ENCODE data around the gene NDUFA5. TPM values are rescaled to one million over a fixed set of nuclear protein-coding genes. Genes with fewer than 3 reads are reported as not detected.

Gene NDUFA5
- total RNA-seq, 2 donors from 2014 or later, result 35.9 to 52.3 TPM

DNA sequence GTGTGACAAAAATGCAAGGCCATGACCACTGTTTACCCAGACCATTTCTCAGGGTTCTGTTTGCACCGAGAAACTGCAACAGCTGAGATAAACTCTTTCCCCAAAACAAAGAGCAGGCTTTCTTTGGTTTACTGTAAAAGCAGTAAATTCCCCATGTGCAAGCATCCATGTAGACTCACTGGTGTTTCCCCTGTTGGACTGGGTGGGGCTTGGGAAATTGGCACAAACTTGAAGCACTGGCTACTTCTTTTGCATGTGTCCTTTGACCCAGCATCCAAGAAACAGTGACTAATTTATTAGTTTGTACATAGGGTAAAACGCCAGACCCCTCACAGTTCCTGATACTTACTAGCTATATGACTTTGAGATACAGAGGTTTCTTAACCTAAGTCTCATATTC is 35.6 kb downstream of the NDUFA5 start:
- Mint-ChIP-seq H3K27ac (no peak overlapping the region), H3K4me1 (ENCODE audit: low read depth in 2 of 2) (no peaks in the 10 kb centered on the region), H3K9me3 (no peaks in the 10 kb centered on the region), H3K27me3 (peaks cover 20 to 33% of the 10 kb centered on the region in 2 donors), H3K36me3 (no peaks in the 10 kb centered on the region), H3K4me3 (no peak overlapping the region)
- ATAC-seq, result no peak
- no peak for DNase-seq (ENCODE audit: low spot score)

DNA sequence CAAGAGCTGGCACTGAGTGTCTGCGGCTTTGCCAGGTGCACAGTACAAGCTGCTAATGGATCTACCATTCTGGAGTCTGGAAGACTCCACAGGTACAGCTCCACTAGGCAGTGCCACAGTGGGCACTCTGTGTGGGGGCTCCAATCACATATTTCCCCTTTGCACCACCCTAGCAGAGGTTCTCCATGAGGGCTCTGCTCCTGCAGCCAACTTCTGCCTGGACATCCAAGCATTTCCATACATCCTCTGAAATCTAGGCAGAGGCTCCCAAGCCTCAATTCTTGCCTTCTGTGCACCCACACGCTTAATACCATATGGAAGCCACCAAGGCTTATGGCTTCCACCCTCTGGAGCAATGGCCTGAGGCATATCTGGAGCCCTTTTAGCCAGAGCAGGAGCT is 52.4 kb downstream of the NDUFA5 start:
- no peak for ATAC-seq

DNA sequence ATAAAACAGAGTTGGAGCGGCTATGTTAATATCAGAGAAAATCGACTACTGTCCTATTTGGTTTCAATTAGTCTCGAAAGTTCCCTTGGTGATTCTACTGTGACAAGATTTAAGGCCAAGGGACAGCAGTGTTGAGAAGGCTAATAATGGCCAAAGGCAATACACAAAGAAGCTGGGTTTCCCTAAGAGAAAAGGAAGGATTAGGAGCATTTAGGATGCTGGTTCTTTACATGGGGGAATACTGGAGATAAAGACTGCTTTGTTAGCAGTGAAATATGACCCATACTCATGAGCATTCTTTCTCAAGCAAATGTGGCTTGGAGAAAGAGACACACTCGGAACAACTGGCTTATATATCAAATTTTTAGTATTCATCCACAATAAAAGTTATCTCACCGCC is 55.4 kb downstream of the NDUFA5 start:
- H3K27me3 Mint-ChIP-seq, result peaks cover 25 to 42% of the 10 kb centered on the region in 2 donors
- H3K9me3 Mint-ChIP-seq, result no peaks in the 10 kb centered on the region
- H3K27ac Mint-ChIP-seq, result no peak overlapping the region
- ATAC-seq (no peak), DNase-seq (ENCODE audit: low spot score) (no peak)
- H3K4me1 Mint-ChIP-seq (ENCODE audit: low read depth in 2 of 2), result no peaks in the 10 kb centered on the region
- H3K4me3 Mint-ChIP-seq, result no peak overlapping the region
- no peaks in the 10 kb centered on the region for H3K36me3 Mint-ChIP-seq

More for the DNA sequence above, 52.4 kb downstream of the NDUFA5 start:
- no peaks in the 10 kb centered on the region for H3K9me3 Mint-ChIP-seq
- peaks cover 22 to 32% of the 10 kb centered on the region in 2 donors for H3K27me3 Mint-ChIP-seq
- no peaks in the 10 kb centered on the region for H3K4me1 Mint-ChIP-seq (ENCODE audit: low read depth in 2 of 2)
- H3K27ac Mint-ChIP-seq, result no peak overlapping the region
- H3K36me3 Mint-ChIP-seq, result no peaks in the 10 kb centered on the region
- DNase-seq (ENCODE audit: low spot score), result no peak
- H3K4me3 Mint-ChIP-seq, result no peak overlapping the region

DNA sequence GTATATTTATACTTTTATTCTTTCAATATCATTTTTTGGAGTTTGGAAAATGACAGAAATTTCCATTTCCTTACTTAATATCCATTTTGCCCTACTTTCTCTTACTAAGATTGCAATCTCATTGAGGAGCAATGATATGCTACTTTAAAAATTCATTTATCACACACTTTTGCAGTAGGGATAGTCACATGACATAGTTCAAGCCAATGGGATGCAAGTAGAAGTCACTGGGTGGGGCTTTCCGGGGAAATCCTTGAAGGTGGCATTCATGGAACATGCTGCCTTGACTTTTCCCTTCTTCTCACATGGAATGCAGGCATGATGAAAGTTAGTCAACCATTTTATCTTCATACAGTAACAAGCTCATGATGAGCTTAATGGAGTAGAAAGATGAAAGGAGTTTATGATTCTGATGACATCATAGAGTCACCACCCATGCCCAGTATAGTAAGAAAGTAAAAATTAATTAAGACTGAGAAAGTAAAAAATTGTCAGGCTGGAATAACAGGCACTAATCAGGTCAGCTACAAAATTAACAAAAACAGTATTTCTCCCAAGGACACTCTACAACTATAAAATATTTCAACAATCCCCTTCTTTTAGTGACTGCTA is 56.6 kb downstream of the NDUFA5 start:
- H3K9me3 Mint-ChIP-seq, result no peaks in the 10 kb centered on the region

GRCh38 chr7:123499211-123499970 is 58.2 kb downstream of the NDUFA5 start:
- ATAC-seq, result no peak
- H3K27me3 Mint-ChIP-seq, result peaks cover 27 to 49% of the 10 kb centered on the region in 2 donors
- DNase-seq (ENCODE audit: low spot score), result no peak
- no peaks in the 10 kb centered on the region for H3K36me3 Mint-ChIP-seq
- H3K9me3 Mint-ChIP-seq, result no peaks in the 10 kb centered on the region
- no peaks in the 10 kb centered on the region for H3K4me1 Mint-ChIP-seq (ENCODE audit: low read depth in 2 of 2)
- H3K4me3 Mint-ChIP-seq, result no peak overlapping the region
- no peak overlapping the region for H3K27ac Mint-ChIP-seq

More for the DNA sequence above, 56.6 kb downstream of the NDUFA5 start:
- Mint-ChIP-seq H3K27ac (no peak overlapping the region), H3K4me3 (no peak overlapping the region), H3K36me3 (no peaks in the 10 kb centered on the region), H3K4me1 (ENCODE audit: low read depth in 2 of 2) (no peaks in the 10 kb centered on the region), H3K27me3 (peaks cover 27 to 49% of the 10 kb centered on the region in 2 donors)
- DNase-seq (ENCODE audit: low spot score), result no peak
- ATAC-seq, result no peak

DNA sequence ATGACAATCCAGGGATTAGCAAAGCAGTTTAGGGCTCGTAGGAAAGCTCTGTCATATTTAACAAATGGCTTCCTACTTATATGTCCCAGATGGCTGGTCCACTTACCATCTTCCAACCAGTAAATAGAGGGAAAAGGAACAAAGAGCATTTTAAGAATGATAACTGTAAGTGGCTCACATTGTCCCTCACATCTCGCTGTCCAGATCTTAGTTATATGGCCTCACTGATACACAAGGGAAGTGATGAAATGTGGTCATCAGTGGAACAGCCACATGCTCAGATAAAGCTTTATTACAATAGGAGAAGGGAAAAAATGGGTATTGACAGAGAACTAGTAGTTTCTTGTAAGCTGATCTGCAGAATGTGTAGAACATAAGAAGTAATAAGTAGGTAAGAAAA is 59.0 kb downstream of the NDUFA5 start:
- Mint-ChIP-seq H3K4me1 (ENCODE audit: low read depth in 2 of 2) (no peaks in the 10 kb centered on the region), H3K27ac (no peak overlapping the region), H3K4me3 (no peak overlapping the region), H3K27me3 (peaks cover 27 to 49% of the 10 kb centered on the region in 2 donors), H3K36me3 (no peaks in the 10 kb centered on the region), H3K9me3 (no peaks in the 10 kb centered on the region)
- DNase-seq (ENCODE audit: low spot score), result no peak
- no peak for ATAC-seq

- peaks cover 27 to 55% of the 10 kb centered on the region in 2 donors for H3K27me3 Mint-ChIP-seq
- no peak for ATAC-seq
Observed at GRCh38 chr7:123498031-123498430, 59.6 kb downstream of the NDUFA5 start.

DNA sequence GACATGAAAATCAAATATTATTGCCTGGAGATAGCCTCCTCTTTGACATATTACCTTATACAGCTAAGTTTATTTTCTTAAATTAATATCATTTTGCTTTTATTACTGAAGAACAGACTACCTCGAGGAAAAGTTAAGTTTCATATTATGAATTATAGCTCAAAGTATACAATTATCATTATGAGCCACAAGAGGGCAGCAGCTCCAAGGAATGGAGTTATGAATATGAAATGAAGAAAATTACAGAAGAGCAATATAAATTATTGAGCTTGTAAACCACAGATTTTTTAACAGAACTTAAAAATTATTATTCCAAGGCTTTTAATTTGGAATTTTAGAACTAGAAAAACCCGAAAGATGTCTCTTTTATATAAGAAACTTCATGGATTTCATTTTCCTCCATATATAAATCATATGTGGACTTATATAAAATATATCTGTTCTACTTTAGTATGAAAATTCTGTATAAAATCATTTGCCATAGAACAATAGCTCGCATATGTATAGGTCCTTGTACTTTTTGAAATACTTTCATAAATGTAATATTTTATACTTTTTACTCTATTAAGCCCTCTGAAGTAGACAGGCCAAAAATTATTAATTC is 63.3 kb downstream of the NDUFA5 start:
- Mint-ChIP-seq H3K4me3 (no peak overlapping the region), H3K4me1 (ENCODE audit: low read depth in 2 of 2) (no peaks in the 10 kb centered on the region), H3K27ac (no peak overlapping the region), H3K36me3 (no peaks in the 10 kb centered on the region), H3K9me3 (no peaks in the 10 kb centered on the region), H3K27me3 (peaks cover 19 to 47% of the 10 kb centered on the region in 2 donors)
- ATAC-seq (no peak), DNase-seq (ENCODE audit: low spot score) (no peak)

More at GRCh38 chr7:123498031-123498430, 59.6 kb downstream of the NDUFA5 start:
- no peak for DNase-seq (ENCODE audit: low spot score)
- H3K9me3 Mint-ChIP-seq, result no peaks in the 10 kb centered on the region
- no peak overlapping the region for H3K27ac Mint-ChIP-seq
- H3K4me1 Mint-ChIP-seq (ENCODE audit: low read depth in 2 of 2), result no peaks in the 10 kb centered on the region
- no peaks in the 10 kb centered on the region for H3K36me3 Mint-ChIP-seq
- H3K4me3 Mint-ChIP-seq, result no peak overlapping the region

DNA sequence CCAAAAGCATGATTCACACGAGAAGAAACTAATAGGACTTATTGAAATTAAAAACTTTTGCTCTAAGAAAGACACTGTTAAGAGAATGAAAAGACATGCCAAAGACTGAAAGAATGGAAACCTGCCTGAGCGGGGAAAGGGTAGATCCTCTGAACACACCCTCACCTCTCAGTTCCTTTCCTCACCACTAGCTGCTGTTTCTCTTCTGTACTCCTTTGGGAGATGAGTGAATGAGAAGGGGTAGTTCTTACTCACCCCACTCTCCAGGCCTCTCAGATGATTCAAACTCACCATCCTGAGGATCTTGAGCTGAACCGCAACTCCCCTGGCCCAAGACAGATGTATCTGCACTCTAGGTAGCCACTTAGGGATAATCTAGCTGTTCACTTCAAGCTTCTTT is 65.1 kb downstream of the NDUFA5 start:
- no peak for ATAC-seq
- Mint-ChIP-seq H3K27me3 (peaks cover 12 to 31% of the 10 kb centered on the region in 2 donors), H3K9me3 (no peaks in the 10 kb centered on the region), H3K36me3 (no peaks in the 10 kb centered on the region), H3K27ac (no peak overlapping the region), H3K4me1 (ENCODE audit: low read depth in 2 of 2) (no peaks in the 10 kb centered on the region), H3K4me3 (no peak overlapping the region)
- no peak for DNase-seq (ENCODE audit: low spot score)

Other genes with a start within 250 kb of the NDUFA5 start
- under 1 TPM in 1 of 2 donors, not detected in 1; 0.10 TPM for gene IQUB, start 23.2 kb downstream of the NDUFA5 start, total RNA-seq
- gene ASB15, start 44.0 kb upstream of the NDUFA5 start, total RNA-seq, result not detected
- not detected for gene LMOD2, start 98.0 kb upstream of the NDUFA5 start, total RNA-seq
- gene WASL, start 191.2 kb upstream of the NDUFA5 start, total RNA-seq, result 10 to 100 TPM in 1 of 2 donors, 1 to 10 TPM in 1; 6.3 to 10.6 TPM